ENCODE results near the gene SRC. TPM values are rescaled to one million over a fixed set of nuclear protein-coding genes. Genes with fewer than 3 reads are reported as not detected.

SRC gene
- total RNA-seq, 2 experiments from 2014 or later, result 4.2 to 5.7 TPM

GRCh38 chr20:37404461-37404890, 58.5 kb downstream of the SRC start:
- Mint-ChIP-seq H3K27ac (no peak overlapping the region), H3K4me3 (no peak overlapping the region), H3K9me3 (ENCODE audit: low read depth) (no peaks in the 10 kb centered on the region), H3K27me3 (peaks cover 23% of the 10 kb centered on the region), H3K4me1 (peaks cover 12% of the 10 kb centered on the region), H3K36me3 (ENCODE audit: low read depth) (no peaks in the 10 kb centered on the region)
- POLR2A ChIA-PET, result no interaction called here
- intact Hi-C loops (cut with DNase I, micrococcal nuclease), result no loop called here
- no peak for ATAC-seq
- CTCF ChIA-PET, result no interaction called here
- no peak for DNase-seq

- ChIA-PET CTCF (no interaction called here), POLR2A (interaction anchor here (0.5 to 0.7 kb wide), 2 partner anchors 137 to 1636 kb away, joined by 4 to 5 read pairs; no protein-coding TSS in a partner anchor)
- intact Hi-C loops (cut with DNase I, micrococcal nuclease), result loop anchor here in 1 of 2 experiments (5.0 kb wide), 1 partner anchor 122 kb away; the partner anchor contains the start of gene BLCAP
- H3K4me3 Mint-ChIP-seq, result no peak overlapping the region
- no peaks in the 10 kb centered on the region for H3K9me3 Mint-ChIP-seq (ENCODE audit: low read depth)
- ATAC-seq (no peak), DNase-seq (no peak)
- H3K36me3 Mint-ChIP-seq (ENCODE audit: low read depth), result no peaks in the 10 kb centered on the region
- H3K27me3 Mint-ChIP-seq, result peaks cover 26% of the 10 kb centered on the region
- peaks cover 12% of the 10 kb centered on the region for H3K4me1 Mint-ChIP-seq
- H3K27ac Mint-ChIP-seq, result no peak overlapping the region
These were observed 59.5 kb downstream of the SRC start for GRCh38 chr20:37405351-37405897.

- Mint-ChIP-seq H3K27me3 (peaks cover 26% of the 10 kb centered on the region), H3K27ac (peak overlapping the region; percentile 10), H3K4me1 (peaks cover 12% of the 10 kb centered on the region), H3K4me3 (peak overlapping the region; percentile 35), H3K9me3 (ENCODE audit: low read depth) (no peaks in the 10 kb centered on the region), H3K36me3 (ENCODE audit: low read depth) (no peaks in the 10 kb centered on the region)
- ChIA-PET POLR2A (interaction anchor here (0.5 kb wide), 1 partner anchor 136 kb away, joined by 4 read pairs; no protein-coding TSS in a partner anchor), CTCF (interaction anchor here (0.6 kb wide), 1 partner anchor 71 kb away, joined by 4 read pairs; no protein-coding TSS in a partner anchor)
- ATAC-seq (peak; percentile 78), DNase-seq (peak; percentile 61)
- intact Hi-C loops (cut with DNase I, micrococcal nuclease), result loop anchor here in 1 of 2 experiments (5.0 kb wide), 1 partner anchor 121 kb away; the partner anchor contains the start of gene BLCAP
These were observed 60.4 kb downstream of the SRC start for GRCh38 chr20:37406010-37406998.

- ChIA-PET CTCF (no interaction called here), POLR2A (no interaction called here)
- H3K4me1 Mint-ChIP-seq, result peaks cover 12% of the 10 kb centered on the region
- intact Hi-C loops (cut with DNase I, micrococcal nuclease), result loop anchor here in 1 of 2 experiments (5.0 kb wide), 1 partner anchor 120 kb away; the partner anchor contains the start of gene BLCAP
- peak; percentile 31 for ATAC-seq
- no peak for DNase-seq
- H3K27ac Mint-ChIP-seq, result no peak overlapping the region
- H3K36me3 Mint-ChIP-seq (ENCODE audit: low read depth), result no peaks in the 10 kb centered on the region
- peaks cover 26% of the 10 kb centered on the region for H3K27me3 Mint-ChIP-seq
- no peaks in the 10 kb centered on the region for H3K9me3 Mint-ChIP-seq (ENCODE audit: low read depth)
- H3K4me3 Mint-ChIP-seq, result peak overlapping the region; percentile 35
These were observed 61.2 kb downstream of the SRC start for GRCh38 chr20:37407019-37407566.

GRCh38 chr20:37407573-37408002, 61.6 kb downstream of the SRC start:
- ATAC-seq, result no peak
- peaks cover 12% of the 10 kb centered on the region for H3K4me1 Mint-ChIP-seq
- DNase-seq, result no peak
- CTCF ChIA-PET, result no interaction called here
- no peak overlapping the region for H3K27ac Mint-ChIP-seq
- POLR2A ChIA-PET, result no interaction called here
- peaks cover 26% of the 10 kb centered on the region for H3K27me3 Mint-ChIP-seq
- no peak overlapping the region for H3K4me3 Mint-ChIP-seq
- intact Hi-C loops (cut with DNase I, micrococcal nuclease), result loop anchor here in 1 of 2 experiments (5.0 kb wide), 1 partner anchor 120 kb away; the partner anchor contains the start of gene BLCAP
- no peaks in the 10 kb centered on the region for H3K36me3 Mint-ChIP-seq (ENCODE audit: low read depth)
- H3K9me3 Mint-ChIP-seq (ENCODE audit: low read depth), result no peaks in the 10 kb centered on the region

- no peaks in the 10 kb centered on the region for H3K36me3 Mint-ChIP-seq (ENCODE audit: low read depth)
- intact Hi-C loops (cut with DNase I, micrococcal nuclease), result loop anchor here in 1 of 2 experiments (5.0 kb wide), 1 partner anchor 119 kb away; the partner anchor contains the start of gene BLCAP
- ATAC-seq, result no peak
- ChIA-PET CTCF (no interaction called here), POLR2A (no interaction called here)
- peaks cover 12% of the 10 kb centered on the region for H3K4me1 Mint-ChIP-seq
- no peaks in the 10 kb centered on the region for H3K9me3 Mint-ChIP-seq (ENCODE audit: low read depth)
- DNase-seq, result no peak
- H3K27ac Mint-ChIP-seq, result no peak overlapping the region
- H3K4me3 Mint-ChIP-seq, result no peak overlapping the region
- peaks cover 26% of the 10 kb centered on the region for H3K27me3 Mint-ChIP-seq
These were observed 62.6 kb downstream of the SRC start for GRCh38 chr20:37408302-37409193.

GRCh38 chr20:37411408-37412219, 65.7 kb downstream of the SRC start:
- H3K36me3 Mint-ChIP-seq (ENCODE audit: low read depth), result no peaks in the 10 kb centered on the region
- intact Hi-C loops (cut with DNase I, micrococcal nuclease), result loop anchor here in 1 of 2 experiments (5.0 kb wide), 1 partner anchor 116 kb away; the partner anchor contains the start of gene BLCAP
- H3K4me3 Mint-ChIP-seq, result no peak overlapping the region
- DNase-seq, result peak; percentile 38
- peaks cover 7% of the 10 kb centered on the region for H3K4me1 Mint-ChIP-seq
- CTCF ChIA-PET, result interaction anchor here (0.5 kb wide), 1 partner anchor 1358 kb away, joined by 3 read pairs; no protein-coding TSS in a partner anchor
- no peaks in the 10 kb centered on the region for H3K9me3 Mint-ChIP-seq (ENCODE audit: low read depth)
- H3K27ac Mint-ChIP-seq, result no peak overlapping the region
- peaks cover 21% of the 10 kb centered on the region for H3K27me3 Mint-ChIP-seq
- peak; percentile 30 for ATAC-seq
- POLR2A ChIA-PET, result no interaction called here

GRCh38 chr20:37413023-37413334, 67.0 kb downstream of the SRC start:
- ChIA-PET CTCF (interaction anchor here (0.7 kb wide), 1 partner anchor 70 kb away, joined by 3 read pairs; no protein-coding TSS in a partner anchor), POLR2A (no interaction called here)
- ATAC-seq (no peak), DNase-seq (no peak)
- no peaks in the 10 kb centered on the region for H3K4me1 Mint-ChIP-seq
- H3K27me3 Mint-ChIP-seq, result peaks cover 14% of the 10 kb centered on the region
- H3K27ac Mint-ChIP-seq, result no peak overlapping the region
- no peaks in the 10 kb centered on the region for H3K9me3 Mint-ChIP-seq (ENCODE audit: low read depth)
- H3K4me3 Mint-ChIP-seq, result no peak overlapping the region
- no peaks in the 10 kb centered on the region for H3K36me3 Mint-ChIP-seq (ENCODE audit: low read depth)
- intact Hi-C loops (cut with DNase I, micrococcal nuclease), result loop anchor here in 1 of 2 experiments (5.0 kb wide), 1 partner anchor 114 kb away; the partner anchor contains the start of gene BLCAP

- Mint-ChIP-seq H3K9me3 (ENCODE audit: low read depth) (no peaks in the 10 kb centered on the region), H3K27ac (no peak overlapping the region), H3K36me3 (ENCODE audit: low read depth) (no peaks in the 10 kb centered on the region), H3K4me3 (no peak overlapping the region), H3K4me1 (no peaks in the 10 kb centered on the region), H3K27me3 (peaks cover 12% of the 10 kb centered on the region)
- POLR2A ChIA-PET, result no interaction called here
- intact Hi-C loops (cut with DNase I, micrococcal nuclease), result loop anchor here in 1 of 2 experiments (5.0 kb wide), 1 partner anchor 114 kb away; the partner anchor contains the start of gene BLCAP
- CTCF ChIA-PET, result no interaction called here
- DNase-seq (no peak), ATAC-seq (no peak)
These were observed 67.4 kb downstream of the SRC start for GRCh38 chr20:37413379-37413778.
